GM20431 (cell line): ENCODE measurements around the gene SESN3.

Experiments
- in situ Hi-C: fragments of 300-500 bp; cut with MseI, MboI; formaldehyde crosslinking; loops from one replicate; pipeline ENCODE4 v1.15.0; 2020; ENCODE audit warnings: low sequenced_read_pairs; ENCODE audit not compliant: unreplicated experiment

The SESN3 gene

GRCh38 chr11:95156133-95156721 is 74.8 kb downstream of the SESN3 start:
- in situ Hi-C loops, result loop anchor here (10.0 kb wide), 2 partner anchors 549 to 609 kb away; no protein-coding TSS in a partner anchor

GRCh38 chr11:95155385-95155784 is 75.6 kb downstream of the SESN3 start:
- in situ Hi-C loops, result loop anchor here (10.0 kb wide), 2 partner anchors 549 to 609 kb away; no protein-coding TSS in a partner anchor

DNA sequence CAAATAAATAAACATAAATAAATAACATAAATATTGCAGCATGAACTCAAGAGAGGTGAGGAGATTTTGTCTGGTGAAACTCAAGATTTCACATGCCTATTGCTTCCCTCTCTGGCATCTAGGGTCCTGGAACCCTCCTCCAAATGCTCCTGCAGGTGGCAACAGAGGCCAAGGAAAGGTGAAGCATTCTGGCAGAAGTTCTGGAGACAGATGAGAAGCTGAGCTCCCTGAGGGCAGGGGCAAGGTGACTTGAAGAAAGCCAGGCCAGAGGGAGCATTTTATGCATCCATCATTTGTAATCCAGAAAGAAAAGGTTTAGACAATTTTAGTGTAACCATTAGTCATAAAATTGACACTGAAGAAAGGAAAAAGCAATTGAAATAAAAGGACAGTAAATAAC is 76.5 kb downstream of the SESN3 start:
- in situ Hi-C loops, result loop anchor here (10.0 kb wide), 2 partner anchors 550 to 610 kb away; no protein-coding TSS in a partner anchor

DNA sequence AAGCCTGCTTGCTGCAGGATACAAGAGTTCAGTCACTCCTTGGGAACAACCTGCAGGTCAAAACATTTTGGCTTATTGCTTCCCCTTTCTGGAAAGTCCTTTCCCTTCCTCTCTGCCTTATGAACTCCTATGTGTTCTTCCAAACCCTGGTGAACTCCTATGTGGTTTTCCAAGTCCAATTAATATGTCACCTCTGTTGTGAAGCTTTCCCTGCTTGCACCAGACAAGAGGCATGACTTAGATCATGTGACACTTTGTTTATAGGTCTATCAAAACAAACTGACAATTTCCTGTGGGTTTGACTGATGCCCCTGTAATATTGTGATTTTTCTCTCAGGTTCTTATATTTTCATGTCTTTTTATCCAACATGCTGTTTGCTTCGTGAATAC is 77.2 kb downstream of the SESN3 start:
- in situ Hi-C loops, result loop anchor here (10.0 kb wide), 2 partner anchors 551 to 611 kb away; no protein-coding TSS in a partner anchor

DNA sequence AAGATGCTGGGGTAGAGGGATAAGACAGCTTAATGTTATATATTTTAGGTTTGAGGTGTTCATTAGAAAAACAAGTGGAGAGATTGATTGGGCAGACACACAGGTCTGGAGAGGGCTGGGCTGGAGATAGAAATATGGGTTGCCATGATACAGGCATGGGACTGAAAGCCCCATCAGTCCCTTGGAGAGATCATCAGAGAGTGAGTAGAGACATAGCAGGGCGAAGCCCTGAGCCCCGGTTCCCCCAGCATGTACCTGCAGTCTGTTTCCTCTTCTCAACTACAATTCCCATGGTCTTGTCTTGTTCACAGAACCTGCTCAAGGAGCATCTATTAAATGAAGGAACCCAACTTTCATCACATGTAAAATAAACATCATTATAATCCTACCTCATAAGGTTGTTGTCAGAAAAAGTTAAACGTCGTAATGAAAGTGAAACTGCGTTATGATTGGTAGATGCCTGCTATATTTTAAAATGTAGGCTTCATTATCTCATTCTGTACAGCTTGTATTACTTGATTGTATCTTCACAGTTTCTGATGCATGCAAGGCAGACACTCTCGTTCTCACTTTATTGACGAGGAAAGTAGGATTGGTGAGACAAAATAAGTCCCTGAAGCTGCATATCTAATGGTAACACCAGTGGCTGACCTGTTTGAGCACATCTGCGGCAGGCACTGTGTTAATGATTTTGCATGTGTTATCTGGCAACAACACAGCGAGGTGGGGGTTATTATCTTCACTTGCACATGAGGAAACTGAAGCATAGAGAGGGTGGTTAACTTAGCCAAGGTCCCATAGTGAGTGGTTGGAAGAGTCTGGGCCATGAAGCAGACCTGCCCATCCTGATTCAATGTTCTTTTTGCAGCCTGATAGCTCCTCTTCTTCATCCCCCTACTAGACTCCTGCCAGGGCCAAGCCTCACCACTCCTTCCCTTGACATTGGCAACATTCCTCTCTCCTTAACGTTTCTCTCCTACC is 77.8 kb downstream of the SESN3 start:
- in situ Hi-C loops, result loop anchor here (10.0 kb wide), 2 partner anchors 552 to 612 kb away; no protein-coding TSS in a partner anchor

DNA sequence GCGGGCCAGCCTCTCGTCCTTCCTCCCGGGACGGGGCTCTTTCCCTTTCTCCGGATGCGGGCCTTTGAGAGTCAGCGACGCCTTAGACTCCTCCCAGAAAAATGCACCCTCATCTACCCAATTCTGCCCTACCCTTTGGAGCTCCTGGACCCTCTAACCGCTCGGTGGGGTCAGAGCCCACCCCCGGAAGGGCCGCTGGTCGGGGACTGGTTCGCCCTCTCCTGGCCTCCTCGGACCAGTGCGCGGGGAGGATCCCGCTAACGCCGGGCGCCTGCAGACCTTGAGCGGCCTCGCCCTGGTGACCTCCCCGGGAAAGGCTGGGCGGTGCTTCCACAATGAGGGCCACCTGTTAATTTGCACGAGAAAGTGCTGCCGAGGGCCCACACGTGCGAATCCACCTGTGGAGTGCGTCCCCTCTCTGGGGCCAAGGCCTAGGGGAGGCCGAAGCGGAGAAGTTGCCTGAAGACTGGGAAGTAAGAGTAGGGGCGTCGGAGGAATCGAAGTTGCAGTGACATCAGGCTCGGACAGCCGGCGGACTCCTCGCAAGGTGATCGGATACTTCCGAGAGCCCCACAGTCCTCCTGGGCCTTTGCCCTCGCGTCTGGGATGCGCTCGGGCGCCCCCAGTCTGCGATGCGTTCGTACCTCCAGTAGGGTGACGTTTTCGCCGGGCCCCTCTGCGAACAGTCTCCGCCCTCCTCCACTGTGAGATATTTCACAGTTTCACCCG is 79.9 kb downstream of the SESN3 start:
- in situ Hi-C loops, result loop anchor here (10.0 kb wide), 2 partner anchors 554 to 614 kb away; no protein-coding TSS in a partner anchor

GRCh38 chr11:95149651-95150364 is 81.2 kb downstream of the SESN3 start:
- in situ Hi-C loops, result loop anchor here (10.0 to 25.0 kb wide), 3 partner anchors 513 to 615 kb away; no protein-coding TSS in a partner anchor

DNA sequence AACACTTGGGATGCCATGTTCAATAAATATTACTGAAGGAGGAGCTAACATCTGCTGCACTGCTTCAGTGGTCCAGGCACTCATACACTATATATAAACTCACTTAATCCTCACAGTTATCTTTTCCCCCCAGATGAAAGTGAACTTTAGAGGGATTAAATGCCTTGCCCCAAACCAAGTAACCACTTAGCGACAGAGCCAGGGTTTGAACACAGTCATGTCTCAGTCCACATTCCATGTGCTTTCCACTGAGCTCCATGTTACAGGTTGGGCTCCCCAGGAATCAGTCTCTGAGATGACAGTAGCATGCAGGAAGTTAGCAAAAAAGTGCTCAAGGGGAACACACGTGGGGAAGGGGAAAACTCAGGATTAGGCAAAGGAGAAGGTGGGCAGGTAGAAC is 82.1 kb downstream of the SESN3 start:
- in situ Hi-C loops, result loop anchor here (25.0 kb wide), 1 partner anchor 512 kb away; no protein-coding TSS in a partner anchor

DNA sequence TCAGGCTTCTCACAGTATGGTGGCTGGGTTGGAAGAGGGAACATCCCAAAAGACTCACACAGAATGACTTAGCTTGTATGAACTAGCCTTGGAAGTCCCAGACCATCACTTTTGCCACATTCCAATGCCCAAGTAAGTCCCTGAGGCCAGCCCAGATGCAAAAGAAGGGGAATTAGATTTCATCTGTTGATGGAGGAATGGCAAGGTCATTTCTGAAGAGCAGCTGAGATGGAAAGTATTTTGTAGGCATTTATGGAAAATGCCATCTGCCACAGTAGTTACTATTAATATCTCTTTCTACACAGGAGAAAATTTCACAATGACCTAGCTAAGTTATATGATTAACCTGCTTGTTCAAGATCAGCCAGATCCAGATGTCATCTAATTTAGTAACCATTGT is 82.6 kb downstream of the SESN3 start:
- in situ Hi-C loops, result loop anchor here (25.0 kb wide), 1 partner anchor 511 kb away; no protein-coding TSS in a partner anchor

DNA sequence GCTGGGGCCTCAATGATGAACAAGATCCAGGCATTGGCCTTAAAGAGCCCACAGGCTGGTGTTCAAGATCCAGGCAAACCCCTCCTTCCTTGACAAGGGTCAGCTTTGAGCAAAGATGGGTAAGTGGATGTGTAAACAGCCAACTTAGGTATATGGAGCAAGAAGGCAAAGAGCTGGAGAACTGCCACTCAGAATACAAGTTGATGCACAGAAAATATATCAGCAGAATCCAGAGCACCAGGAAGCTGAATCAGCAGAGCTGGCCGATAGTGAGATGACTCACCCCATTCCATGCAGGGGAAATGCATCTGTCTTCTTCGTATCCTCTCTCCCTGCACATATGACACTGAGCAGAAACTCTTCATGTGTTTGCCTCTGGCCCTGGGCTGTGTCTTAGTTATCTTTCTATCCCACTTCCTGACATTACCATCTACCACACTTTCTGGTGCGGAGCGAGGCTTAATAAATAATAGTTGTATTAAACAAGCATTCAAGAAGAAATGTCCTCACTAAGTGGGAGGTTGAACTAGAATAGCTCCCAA is 83.6 kb downstream of the SESN3 start:
- in situ Hi-C loops, result loop anchor here (25.0 kb wide), 1 partner anchor 510 kb away; no protein-coding TSS in a partner anchor

- in situ Hi-C loops, result loop anchor here (25.0 kb wide), 1 partner anchor 508 kb away; no protein-coding TSS in a partner anchor
These were observed 85.5 kb downstream of the SESN3 start for GRCh38 chr11:95145430-95146060.

DNA sequence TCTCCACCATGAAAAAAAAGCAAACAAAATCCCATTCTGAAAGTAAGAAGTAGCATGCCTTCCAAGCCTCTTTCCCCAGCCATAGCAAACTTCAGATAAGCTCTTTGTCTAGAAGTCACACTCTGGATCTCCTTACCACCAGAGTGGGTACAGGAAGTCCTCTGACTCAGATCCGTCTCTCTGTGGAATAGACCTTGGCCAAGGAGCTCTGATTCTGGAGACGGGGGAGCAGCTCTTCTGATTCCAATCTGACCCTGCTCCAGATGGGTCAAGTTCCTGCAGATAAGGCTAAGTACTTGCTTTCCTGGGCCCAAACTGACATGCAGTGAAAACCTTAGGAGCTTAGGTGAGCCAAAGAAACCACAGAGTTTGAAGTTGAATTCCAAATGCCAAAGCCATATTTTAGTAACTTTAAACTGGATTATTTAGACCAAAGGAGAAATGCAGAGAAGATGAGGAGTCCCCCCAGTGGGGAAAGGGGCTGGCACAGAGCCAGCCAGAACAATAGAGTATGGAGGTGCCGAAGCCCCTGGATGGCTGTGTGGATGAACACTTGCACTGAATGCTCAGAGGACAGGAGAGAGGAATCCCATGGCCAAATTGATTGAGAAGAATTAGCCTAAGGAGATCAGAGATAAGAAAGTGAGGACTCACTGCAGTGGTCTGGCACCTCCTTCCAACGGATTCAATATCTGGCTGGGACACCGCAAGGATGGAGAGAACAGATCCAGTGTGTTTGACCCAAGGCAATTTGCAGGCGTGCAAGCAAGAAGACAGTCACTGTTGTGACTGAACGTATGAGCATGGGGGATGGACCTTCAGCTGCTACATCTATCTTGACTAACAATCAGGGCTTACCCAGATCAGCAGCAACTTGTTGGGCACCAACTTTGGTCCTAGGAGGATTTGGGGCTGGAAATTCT is 86.4 kb downstream of the SESN3 start:
- in situ Hi-C loops, result loop anchor here (25.0 kb wide), 1 partner anchor 507 kb away; no protein-coding TSS in a partner anchor

DNA sequence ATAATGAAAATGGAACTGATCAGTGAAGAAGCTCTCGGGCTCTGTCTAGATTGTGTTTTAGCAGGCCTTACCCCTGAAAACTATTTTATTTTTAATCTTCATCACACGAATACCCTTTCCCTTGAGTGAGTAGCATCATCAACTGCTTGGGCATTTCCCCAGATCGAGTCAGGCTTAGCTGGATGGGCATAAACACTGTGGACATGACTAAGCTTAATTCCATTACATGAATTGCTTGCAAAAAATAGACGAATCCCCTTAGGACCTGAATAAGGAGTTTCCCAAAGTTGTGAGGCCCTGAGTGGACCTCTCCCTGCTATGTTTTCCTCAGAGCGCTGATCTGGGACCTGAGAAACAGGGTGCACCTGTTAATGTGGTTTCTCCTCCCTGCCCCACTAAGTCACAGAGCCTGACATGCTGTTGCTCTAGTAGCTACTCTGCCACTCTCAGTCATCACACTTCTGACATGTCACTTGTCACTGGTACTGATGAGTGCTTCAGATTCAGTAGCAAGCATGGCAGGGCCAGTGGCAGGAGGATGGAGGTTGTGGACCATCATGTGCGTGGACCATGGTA is 87.8 kb downstream of the SESN3 start:
- in situ Hi-C loops, result loop anchor here (25.0 kb wide), 1 partner anchor 506 kb away; no protein-coding TSS in a partner anchor

- in situ Hi-C loops, result loop anchor here (25.0 kb wide), 1 partner anchor 505 kb away; no protein-coding TSS in a partner anchor
These were observed 88.6 kb downstream of the SESN3 start for GRCh38 chr11:95142431-95142830.

DNA sequence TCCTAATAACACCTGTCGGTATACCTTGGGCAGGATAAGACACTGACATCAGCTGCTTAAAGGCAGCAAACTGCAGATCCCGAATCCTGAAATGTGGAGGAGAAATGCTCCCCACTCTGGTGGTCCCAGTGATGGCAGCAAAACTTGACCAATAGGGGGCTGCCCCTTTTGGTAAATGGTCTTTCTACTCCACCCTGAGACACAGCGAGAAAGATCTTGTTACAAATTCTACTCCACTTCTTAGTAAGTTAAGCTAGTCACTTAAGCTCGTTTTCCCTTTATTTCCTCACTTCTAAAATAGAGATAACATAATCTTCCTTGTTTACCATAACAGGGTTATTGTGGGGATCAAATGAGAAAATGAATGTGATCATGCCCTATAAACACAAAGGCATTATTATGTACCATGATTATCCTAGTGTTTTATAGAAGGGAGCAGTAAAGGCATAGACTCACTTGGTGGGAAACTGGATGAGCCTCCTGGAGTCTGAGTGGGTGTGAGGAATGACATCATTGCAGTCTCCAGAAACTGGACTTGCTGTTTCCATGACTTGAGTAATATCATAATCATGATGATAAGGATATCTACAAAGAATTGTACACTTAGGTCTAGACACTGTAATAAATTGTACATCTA is 90.5 kb downstream of the SESN3 start:
- in situ Hi-C loops, result loop anchor here (25.0 kb wide), 1 partner anchor 503 kb away; no protein-coding TSS in a partner anchor

- in situ Hi-C loops, result loop anchor here (25.0 kb wide), 1 partner anchor 501 kb away; no protein-coding TSS in a partner anchor
These were observed 92.6 kb downstream of the SESN3 start for GRCh38 chr11:95138448-95138847.
